ENCODE measurements around the gene TMPRSS6. TPM values are rescaled to one million over a fixed set of nuclear protein-coding genes. Genes with fewer than 3 reads are reported as not detected.
A peak's percentile ranks its signal among the peaks of the same experiment; 100 is the strongest.

Gene TMPRSS6
- total and polyA plus RNA-seq, 2 experiments from 2014 or later: 0.05 TPM; not detected in 1

- WGBS, 2 experiments (ENCODE audit: low coverage in 1 of 2, low lambda C conversion rate in 2 of 2, missing lambda C conversion rate in 2 of 2): 0 to 4% methylated on average over 5 of the region's 5 CpGs
- in situ Hi-C loops (cut with MboI): no loop called here
- H3K9me2 ChIP-seq (ENCODE audit: insufficient read depth): no peaks in the 10 kb centered on the region
- no peaks in the 10 kb centered on the region for H3K9me3 ChIP-seq (ENCODE audit: low read depth)
- peak overlapping the region; percentile 87 for H3K4me2 ChIP-seq (ENCODE audit: unreplicated experiment)
- no peaks in the 10 kb centered on the region for H3F3A ChIP-seq (ENCODE audit: insufficient read depth)
- peaks cover 15% of the 10 kb centered on the region for H3K79me2 ChIP-seq (ENCODE audit: insufficient read depth)
- TF ChIP-seq EZH2 (IDR thresholded peaks at IDR 0.05; ENCODE audit: insufficient read depth, poor library complexity, severe bottlenecking): no peak
- no peak for TF ChIP-seq EZH2phosphoT487 (IDR thresholded peaks at IDR 0.05; ENCODE audit: insufficient read depth, low read depth)
- peak overlapping the region; percentile 88 for H2AFZ ChIP-seq
- peak; percentile 84 for DNase-seq
- no peaks in the 10 kb centered on the region; the same call in 1 of the 2 replicates for H3K36me3 ChIP-seq (ENCODE audit: low read depth)
- H3K4me3 ChIP-seq: peak overlapping the region; percentile 96
- H3K4me1 ChIP-seq (ENCODE audit: insufficient read depth): 0 out of 2 replicates have a peak, but pooled peaks cover 5% of the 10 kb centered on the region
- no peaks in the 10 kb centered on the region for H3K27me3 ChIP-seq (replicated peaks; ENCODE audit: insufficient read depth)
- peak overlapping the region; percentile 86 for H3K9ac ChIP-seq
- H4K20me1 ChIP-seq (ENCODE audit: insufficient read depth): no peaks in the 10 kb centered on the region; the same call in 1 of the 2 replicates
- H3K27ac ChIP-seq: peak overlapping the region; percentile 55; the same call in 1 of the 2 replicates
Measured at GRCh38 chr22:37020192-37020479, 89.4 kb downstream of the TMPRSS6 start.

GRCh38 chr22:37019309-37020191, 90.0 kb downstream of the TMPRSS6 start, which contains the start of the genes MPST and TST:
TSS of gene MPST (plus strand) at chr22:37019742. CDS start at chr22:37019837, 95 bp downstream.
TSS of gene TST (minus strand) at chr22:37019447. CDS start at chr22:37018732, 715 bp downstream.
- Histone ChIP-seq H3K27ac (peak within 1 kb of the TSS; percentile 55), H3F3A (ENCODE audit: insufficient read depth) (no peaks in the 10 kb centered on the region), H3K4me2 (ENCODE audit: unreplicated experiment) (peak within 1 kb of the TSS; percentile 87), H4K20me1 (ENCODE audit: insufficient read depth) (no peaks in the 10 kb centered on the region; the same call in 1 of the 2 replicates), H3K4me1 (ENCODE audit: insufficient read depth) (0 out of 2 replicates have a peak, but pooled peaks cover 5% of the 10 kb centered on the region), H3K9me2 (ENCODE audit: insufficient read depth) (no peaks in the 10 kb centered on the region), H3K79me2 (ENCODE audit: insufficient read depth) (peaks cover 15% of the 10 kb centered on the region), H3K9me3 (ENCODE audit: low read depth) (no peaks in the 10 kb centered on the region), H3K4me3 (peak within 1 kb of the TSS; percentile 96), H3K36me3 (ENCODE audit: low read depth) (no peaks in the 10 kb centered on the region), H3K27me3 (replicated peaks; ENCODE audit: insufficient read depth) (no peaks in the 10 kb centered on the region), H3K9ac (peak within 1 kb of the TSS; percentile 86), H2AFZ (peak within 1 kb of the TSS; percentile 92)
- DNase-seq: peak; percentile 80
- in situ Hi-C loops (cut with MboI): no loop called here
- 1 to 3% methylated on average over 37 to 45 of the region's 107 CpGs for WGBS, 2 experiments (ENCODE audit: low coverage in 1 of 2, low lambda C conversion rate in 2 of 2, missing lambda C conversion rate in 2 of 2)
- TF ChIP-seq EZH2phosphoT487 (IDR thresholded peaks at IDR 0.05; ENCODE audit: insufficient read depth, low read depth) (no peak), EZH2 (IDR thresholded peaks at IDR 0.05; ENCODE audit: insufficient read depth, poor library complexity, severe bottlenecking) (no peak)

- 1 to 3% methylated on average over 30 to 31 of the region's 35 CpGs for WGBS, 2 experiments (ENCODE audit: low coverage in 1 of 2, low lambda C conversion rate in 2 of 2, missing lambda C conversion rate in 2 of 2)
- peak overlapping the region; percentile 55 for H3K27ac ChIP-seq
- no peaks in the 10 kb centered on the region for H3K27me3 ChIP-seq (replicated peaks; ENCODE audit: insufficient read depth)
- H3F3A ChIP-seq (ENCODE audit: insufficient read depth): no peaks in the 10 kb centered on the region
- no peaks in the 10 kb centered on the region for H3K36me3 ChIP-seq (ENCODE audit: low read depth)
- H4K20me1 ChIP-seq (ENCODE audit: insufficient read depth): no peaks in the 10 kb centered on the region; the same call in 1 of the 2 replicates
- peak overlapping the region; percentile 86 for H3K9ac ChIP-seq
- TF ChIP-seq EZH2phosphoT487 (IDR thresholded peaks at IDR 0.05; ENCODE audit: insufficient read depth, low read depth): no peak
- TF ChIP-seq EZH2 (IDR thresholded peaks at IDR 0.05; ENCODE audit: insufficient read depth, poor library complexity, severe bottlenecking): no peak
- peak overlapping the region; percentile 96 for H3K4me3 ChIP-seq
- DNase-seq: peak; percentile 57
- no peaks in the 10 kb centered on the region for H3K9me3 ChIP-seq (ENCODE audit: low read depth)
- peak overlapping the region; percentile 92 for H2AFZ ChIP-seq
- peak overlapping the region; percentile 81 for H3K4me2 ChIP-seq (ENCODE audit: unreplicated experiment)
- H3K9me2 ChIP-seq (ENCODE audit: insufficient read depth): no peaks in the 10 kb centered on the region
- in situ Hi-C loops (cut with MboI): no loop called here
- 0 out of 2 replicates have a peak, but pooled peaks cover 5% of the 10 kb centered on the region for H3K4me1 ChIP-seq (ENCODE audit: insufficient read depth)
- peaks cover 15% of the 10 kb centered on the region for H3K79me2 ChIP-seq (ENCODE audit: insufficient read depth)
Measured at GRCh38 chr22:37018815-37019308, 90.7 kb downstream of the TMPRSS6 start.

GRCh38 chr22:37018086-37018814, 91.3 kb downstream of the TMPRSS6 start:
- Histone ChIP-seq H3K79me2 (ENCODE audit: insufficient read depth) (peaks cover 15% of the 10 kb centered on the region), H3K9ac (peak overlapping the region; percentile 86), H3K4me1 (ENCODE audit: insufficient read depth) (0 out of 2 replicates have a peak, but pooled peaks cover 5% of the 10 kb centered on the region), H2AFZ (peak overlapping the region; percentile 92), H3K4me2 (ENCODE audit: unreplicated experiment) (peak overlapping the region; percentile 81), H3F3A (ENCODE audit: insufficient read depth) (no peaks in the 10 kb centered on the region), H3K36me3 (ENCODE audit: low read depth) (no peaks in the 10 kb centered on the region), H3K9me2 (ENCODE audit: insufficient read depth) (no peaks in the 10 kb centered on the region), H3K27me3 (replicated peaks; ENCODE audit: insufficient read depth) (no peaks in the 10 kb centered on the region), H3K27ac (no peak overlapping the region), H3K4me3 (peak overlapping the region; percentile 96), H3K9me3 (ENCODE audit: low read depth) (no peaks in the 10 kb centered on the region), H4K20me1 (ENCODE audit: insufficient read depth) (no peaks in the 10 kb centered on the region; the same call in 1 of the 2 replicates)
- TF ChIP-seq EZH2 (IDR thresholded peaks at IDR 0.05; ENCODE audit: insufficient read depth, poor library complexity, severe bottlenecking) (no peak), EZH2phosphoT487 (IDR thresholded peaks at IDR 0.05; ENCODE audit: insufficient read depth, low read depth) (no peak)
- 76 to 78% methylated on average over 44 to 45 of the region's 45 CpGs for WGBS, 2 experiments (ENCODE audit: low coverage in 1 of 2, low lambda C conversion rate in 2 of 2, missing lambda C conversion rate in 2 of 2)
- in situ Hi-C loops (cut with MboI): no loop called here
- DNase-seq: no peak
